ENCODE results near the gene RHOB.

- TF ChIP-seq POLR2AphosphoS5 (IDR thresholded peaks at IDR 0.05; ENCODE audit: low read depth, low read length) (no peak), KDM5A (IDR thresholded peaks at IDR 0.05; ENCODE audit: borderline replicate concordance, low read length) (no peak), RBFOX2 (IDR thresholded peaks at IDR 0.05; ENCODE audit: low read depth, low read length) (no peak), FOXK2 (IDR thresholded peaks at IDR 0.05) (no peak), ZNF589 (CRISPR knock-in tag; conservative IDR thresholded peaks at IDR 0.05) (no peak), ZNF878 (CRISPR knock-in tag; IDR thresholded peaks at IDR 0.05) (no peak), TEF (CRISPR knock-in tag; IDR thresholded peaks at IDR 0.05) (no peak), ETV6 (CRISPR knock-in tag; conservative IDR thresholded peaks at IDR 0.05) (no peak), ZBTB49 (CRISPR knock-in tag; IDR thresholded peaks at IDR 0.05; ENCODE audit: borderline replicate concordance) (no peak), ZNF230 (CRISPR knock-in tag; IDR thresholded peaks at IDR 0.05) (no peak)
- TF ChIP-seq, protein P1, sequence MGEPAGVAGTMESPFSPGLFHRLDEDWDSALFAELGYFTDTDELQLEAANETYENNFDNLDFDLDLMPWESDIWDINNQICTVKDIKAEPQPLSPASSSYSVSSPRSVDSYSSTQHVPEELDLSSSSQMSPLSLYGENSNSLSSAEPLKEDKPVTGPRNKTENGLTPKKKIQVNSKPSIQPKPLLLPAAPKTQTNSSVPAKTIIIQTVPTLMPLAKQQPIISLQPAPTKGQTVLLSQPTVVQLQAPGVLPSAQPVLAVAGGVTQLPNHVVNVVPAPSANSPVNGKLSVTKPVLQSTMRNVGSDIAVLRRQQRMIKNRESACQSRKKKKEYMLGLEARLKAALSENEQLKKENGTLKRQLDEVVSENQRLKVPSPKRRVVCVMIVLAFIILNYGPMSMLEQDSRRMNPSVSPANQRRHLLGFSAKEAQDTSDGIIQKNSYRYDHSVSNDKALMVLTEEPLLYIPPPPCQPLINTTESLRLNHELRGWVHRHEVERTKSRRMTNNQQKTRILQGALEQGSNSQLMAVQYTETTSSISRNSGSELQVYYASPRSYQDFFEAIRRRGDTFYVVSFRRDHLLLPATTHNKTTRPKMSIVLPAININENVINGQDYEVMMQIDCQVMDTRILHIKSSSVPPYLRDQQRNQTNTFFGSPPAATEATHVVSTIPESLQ (CRISPR knock-in tag; conservative IDR thresholded peaks at IDR 0.05): no peak
- TF ChIP-seq, protein P2, sequence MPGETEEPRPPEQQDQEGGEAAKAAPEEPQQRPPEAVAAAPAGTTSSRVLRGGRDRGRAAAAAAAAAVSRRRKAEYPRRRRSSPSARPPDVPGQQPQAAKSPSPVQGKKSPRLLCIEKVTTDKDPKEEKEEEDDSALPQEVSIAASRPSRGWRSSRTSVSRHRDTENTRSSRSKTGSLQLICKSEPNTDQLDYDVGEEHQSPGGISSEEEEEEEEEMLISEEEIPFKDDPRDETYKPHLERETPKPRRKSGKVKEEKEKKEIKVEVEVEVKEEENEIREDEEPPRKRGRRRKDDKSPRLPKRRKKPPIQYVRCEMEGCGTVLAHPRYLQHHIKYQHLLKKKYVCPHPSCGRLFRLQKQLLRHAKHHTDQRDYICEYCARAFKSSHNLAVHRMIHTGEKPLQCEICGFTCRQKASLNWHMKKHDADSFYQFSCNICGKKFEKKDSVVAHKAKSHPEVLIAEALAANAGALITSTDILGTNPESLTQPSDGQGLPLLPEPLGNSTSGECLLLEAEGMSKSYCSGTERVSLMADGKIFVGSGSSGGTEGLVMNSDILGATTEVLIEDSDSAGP (CRISPR knock-in tag; IDR thresholded peaks at IDR 0.05; ENCODE audit: borderline replicate concordance): no peak
These were observed 5.7 kb downstream of the RHOB start for GRCh38 chr2:20452551-20452950.
